Gastroesophageal sphincter (tissue), 4 donors: ENCODE data around the gene APEX2. TPM values are rescaled to one million over a fixed set of nuclear protein-coding genes. Genes with fewer than 3 reads are reported as not detected.

Experiments used
- ATAC-seq: fragments of 150-250 bp; one replicate; pipeline ENCODE4 v1.9.1; 2016; ENCODE audit warnings: mild to moderate bottlenecking, moderate library complexity
- H3K27ac ChIP-seq, 4 donors: fragments of 200-600 bp; sonication (generic) in 3 of 4; 1 replicate in 3 of 4; 2 replicates in 1 of 4; pipeline ENCODE4 v1.5.1; 2016 to 2019
- H3K27me3 ChIP-seq: fragments of 200-600 bp; sonication (generic); one replicate; pipeline ENCODE4 v1.5.1; 2019
- H3K36me3 ChIP-seq, 2 donors: fragments of 200-600 bp; sonication (generic); one replicate each; pipeline ENCODE4 v1.5.1; 2019; ENCODE audit warnings: control low read depth in 1 of 2
- H3K4me1 ChIP-seq, 3 donors: fragments of 200-600 bp; sonication (generic); 1 replicate in 2 of 3; 2 replicates in 1 of 3; pipeline ENCODE4 v1.5.1; 2016 to 2019; ENCODE audit warnings: control low read depth in 2 of 3
- H3K4me3 ChIP-seq, 2 donors: fragments of 200-600 bp; sonication (generic); one replicate each; pipeline ENCODE4 v1.5.1; 2019; ENCODE audit warnings: mild to moderate bottlenecking in 1 of 2, moderate library complexity in 1 of 2
- H3K9me3 ChIP-seq, 3 donors: fragments of 200-600 bp; sonication (generic); one replicate each; pipeline ENCODE4 v1.5.1; 2017 to 2019; ENCODE audit warnings: control low read depth in 2 of 3
- EP300 ChIP-seq: sonication (generic); formaldehyde crosslinking; IDR thresholded peaks from one replicate; pipeline ENCODE4 v1.6.1; 2017; ENCODE audit warnings: antibody characterized with exemption, mild to moderate bottlenecking
- POLR2A ChIP-seq, 2 donors: fragments of 450-650 bp; IDR thresholded peaks; one replicate each; pipeline ENCODE4 v1.6.1; 2017; ENCODE audit warnings: antibody characterized with exemption in 2 of 2, mild to moderate bottlenecking in 2 of 2, moderate library complexity in 1 of 2
- POLR2AphosphoS5 ChIP-seq: sonication (generic); formaldehyde crosslinking; IDR thresholded peaks from one replicate; pipeline ENCODE4 v1.6.1; 2017; ENCODE audit warnings: antibody characterized with exemption
- WGBS, 2 donors: methylation state at CpG; one replicate each; pipeline ENCODE4 v1.1.5; 2018; ENCODE audit warnings: low coverage in 1 of 2; 5-methylcytosine and 5-hydroxymethylcytosine counted together
- total RNA-seq, 4 donors: library from RNA; depleted of rRNA; stranded (reverse); fragments of >200 nt; gene quantifications; one replicate each; pipeline ENCODE4 v1.1.0, GENCODE V29; 2016
- TF ChIP-seq, protein P1 (sequence below), 4 experiments: fragments of 200-600 bp in 2 of 4; fragments of 450-650 bp in 2 of 4; sonication (generic) in 1 of 4; IDR thresholded peaks; one replicate each; pipeline ENCODE4 v1.5.1; 2017 to 2019; ENCODE audit warnings: antibody characterized with exemption in 4 of 4, mild to moderate bottlenecking in 2 of 4, moderate library complexity in 2 of 4

APEX2 gene
- total RNA-seq, 4 donors from 2014 or later, result 5.4 to 9.7 (median 6.4) TPM

DNA sequence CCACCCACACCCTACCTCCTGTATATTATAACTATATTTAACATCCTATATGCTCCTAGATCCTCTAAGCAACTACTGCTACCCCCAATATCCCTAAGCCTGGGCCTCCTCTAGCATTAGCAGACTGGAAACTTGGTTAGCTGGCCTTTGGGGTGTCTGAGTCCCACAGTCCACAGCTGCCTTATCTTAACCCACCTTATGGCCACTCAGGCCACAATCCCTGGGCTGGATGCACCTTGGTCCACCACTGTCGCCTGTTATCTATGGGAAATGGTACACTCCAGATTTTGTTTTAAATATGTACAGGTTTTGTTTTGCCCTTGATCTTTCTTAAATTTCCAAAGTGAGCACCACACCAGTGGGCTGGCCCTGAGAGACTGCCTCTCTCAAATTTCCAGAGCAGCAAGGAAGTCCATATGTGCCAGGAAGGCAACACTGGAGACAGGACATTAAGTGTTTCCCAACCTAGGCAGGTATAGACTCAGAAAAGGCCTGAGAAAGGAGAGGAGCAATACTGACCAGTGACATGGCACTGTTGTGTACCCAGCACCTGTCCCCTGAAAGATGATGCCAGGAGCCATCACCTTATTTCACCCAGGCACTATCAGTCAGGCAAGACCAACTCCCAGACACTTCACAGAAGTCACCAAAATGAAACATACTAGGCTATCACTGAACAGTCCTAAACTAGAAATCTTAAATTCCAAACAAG lies 7.1 kb upstream of the APEX2 start:
- H3K27me3 ChIP-seq, result no peaks in the 10 kb centered on the region
- ATAC-seq, result no peak
- H3K4me3 ChIP-seq, result no peak overlapping the region
- TF ChIP-seq, protein P1, sequence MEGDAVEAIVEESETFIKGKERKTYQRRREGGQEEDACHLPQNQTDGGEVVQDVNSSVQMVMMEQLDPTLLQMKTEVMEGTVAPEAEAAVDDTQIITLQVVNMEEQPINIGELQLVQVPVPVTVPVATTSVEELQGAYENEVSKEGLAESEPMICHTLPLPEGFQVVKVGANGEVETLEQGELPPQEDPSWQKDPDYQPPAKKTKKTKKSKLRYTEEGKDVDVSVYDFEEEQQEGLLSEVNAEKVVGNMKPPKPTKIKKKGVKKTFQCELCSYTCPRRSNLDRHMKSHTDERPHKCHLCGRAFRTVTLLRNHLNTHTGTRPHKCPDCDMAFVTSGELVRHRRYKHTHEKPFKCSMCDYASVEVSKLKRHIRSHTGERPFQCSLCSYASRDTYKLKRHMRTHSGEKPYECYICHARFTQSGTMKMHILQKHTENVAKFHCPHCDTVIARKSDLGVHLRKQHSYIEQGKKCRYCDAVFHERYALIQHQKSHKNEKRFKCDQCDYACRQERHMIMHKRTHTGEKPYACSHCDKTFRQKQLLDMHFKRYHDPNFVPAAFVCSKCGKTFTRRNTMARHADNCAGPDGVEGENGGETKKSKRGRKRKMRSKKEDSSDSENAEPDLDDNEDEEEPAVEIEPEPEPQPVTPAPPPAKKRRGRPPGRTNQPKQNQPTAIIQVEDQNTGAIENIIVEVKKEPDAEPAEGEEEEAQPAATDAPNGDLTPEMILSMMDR (IDR thresholded peaks at IDR 0.05), result no peak
- TF ChIP-seq POLR2A (IDR thresholded peaks at IDR 0.05), result no peak
- TF ChIP-seq EP300, result no peak
- TF ChIP-seq POLR2AphosphoS5, result no peak
- WGBS, 2 donors, result 100% methylated on average over 1 of the region's 1 CpG; no CpG with 5 or more reads in 1 of the 2 donors
- no peak overlapping the region for H3K27ac ChIP-seq
- H3K36me3 ChIP-seq, result no peaks in the 10 kb centered on the region
- no peaks in the 10 kb centered on the region for H3K4me1 ChIP-seq
- no peaks in the 10 kb centered on the region for H3K9me3 ChIP-seq

DNA sequence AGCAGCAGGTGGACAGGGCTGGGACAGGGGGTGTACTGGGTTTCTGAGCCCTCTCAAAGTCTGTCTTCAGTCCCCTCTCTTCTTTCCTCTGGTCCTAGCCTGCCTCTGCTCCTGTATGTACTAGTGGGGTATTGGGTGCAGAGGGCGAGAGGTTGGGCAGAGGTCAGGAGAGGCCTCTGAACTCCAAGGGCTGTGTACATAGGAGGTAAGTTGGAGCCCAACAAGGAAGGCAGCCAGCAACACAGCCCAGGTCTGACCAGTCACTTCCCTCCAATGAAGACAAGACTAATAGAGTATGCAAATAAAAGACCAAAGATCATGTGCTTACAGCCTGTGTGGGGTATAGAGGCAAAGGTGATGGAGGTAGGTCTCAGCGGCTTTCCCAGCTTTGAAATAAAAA lies 6.1 kb upstream of the APEX2 start, which contains the start of gene PFKFB1:
PFKFB1 (minus strand) TSS at position 90 of the 400 bp plus-strand sequence. CDS start 181 bp downstream, outside the sequence.
- WGBS, 2 donors, result no CpG with 5 or more reads among the region's 2 CpGs
- no peak within 1 kb of the TSS for H3K4me3 ChIP-seq
- TF ChIP-seq, protein P1 (IDR thresholded peaks at IDR 0.05), result no peak
- TF ChIP-seq EP300 (no peak), POLR2AphosphoS5 (no peak), POLR2A (IDR thresholded peaks at IDR 0.05) (no peak)
- H3K36me3 ChIP-seq, result no peaks in the 10 kb centered on the region
- peaks cover 0 to 2% (median 0%) of the 10 kb centered on the region in 3 donors for H3K4me1 ChIP-seq
- no peak within 1 kb of the TSS for H3K27ac ChIP-seq
- no peaks in the 10 kb centered on the region for H3K9me3 ChIP-seq
- no peaks in the 10 kb centered on the region for H3K27me3 ChIP-seq
- ATAC-seq, result no peak

- WGBS, 2 donors, result 44 to 86% methylated on average over 4 of the region's 6 CpGs
- ATAC-seq, result no peak
These were observed 5.4 kb upstream of the APEX2 start for GRCh38 chrX:54994668-54995351.

GRCh38 chrX:54995621-54996020 lies 4.5 kb upstream of the APEX2 start:
- ATAC-seq, result no peak
- no peak overlapping the region for H3K27ac ChIP-seq
- no peaks in the 10 kb centered on the region for H3K36me3 ChIP-seq
- H3K27me3 ChIP-seq, result no peaks in the 10 kb centered on the region
- H3K4me3 ChIP-seq, result no peak overlapping the region
- no peaks in the 10 kb centered on the region for H3K9me3 ChIP-seq
- peaks cover 0 to 6% (median 0%) of the 10 kb centered on the region in 3 donors for H3K4me1 ChIP-seq
- TF ChIP-seq POLR2A (IDR thresholded peaks at IDR 0.05), result no peak
- TF ChIP-seq, protein P1 (IDR thresholded peaks at IDR 0.05), result no peak
- no peak for TF ChIP-seq EP300
- no peak for TF ChIP-seq POLR2AphosphoS5

More at GRCh38 chrX:54994668-54995351, 5.4 kb upstream of the APEX2 start:
- H3K4me3 ChIP-seq, result no peak overlapping the region
- no peaks in the 10 kb centered on the region for H3K9me3 ChIP-seq
- no peaks in the 10 kb centered on the region for H3K36me3 ChIP-seq
- H3K27me3 ChIP-seq, result no peaks in the 10 kb centered on the region
- TF ChIP-seq POLR2AphosphoS5, result no peak
- TF ChIP-seq EP300, result no peak
- TF ChIP-seq POLR2A (IDR thresholded peaks at IDR 0.05), result no peak
- TF ChIP-seq, protein P1 (IDR thresholded peaks at IDR 0.05), result no peak
- H3K27ac ChIP-seq, result no peak overlapping the region
- H3K4me1 ChIP-seq, result peaks cover 0 to 5% (median 0%) of the 10 kb centered on the region in 3 donors
